GM12891 (cell line): ENCODE results near the gene PCMTD2.

ENCODE experiments used
- POLR2A ChIP-seq: IDR thresholded peaks from 2 replicates; pipeline ENCODE4 v1.6.1; 2011; ENCODE audit warnings: low read depth, low read length, control low read depth
- TAF1 ChIP-seq: IDR thresholded peaks from 2 replicates; pipeline ENCODE4 v1.6.1; 2011; ENCODE audit warnings: low read depth, low read length, control low read depth

- TF ChIP-seq POLR2A = no peak
- no peak for TF ChIP-seq TAF1
Observed at GRCh38 chr20:64254156-64254555, 1.4 kb upstream of the PCMTD2 start.
